GM21515 (cell line): ENCODE measurements around the gene LGALS7B.
A peak's percentile ranks its signal among the peaks of the same experiment; 100 is the strongest.
"Not testable (repeated sequence)": the region's sequence is repeated elsewhere in the genome, so short reads cannot be mapped to it uniquely, and the experiment has no call there.

ENCODE experiments used
- ATAC-seq: cut with Tn5 transposase; IDR thresholded peaks from one replicate; pipeline ENCODE4 v1.9.1; 2021; ENCODE audit not compliant: unreplicated experiment

Gene LGALS7B

DNA sequence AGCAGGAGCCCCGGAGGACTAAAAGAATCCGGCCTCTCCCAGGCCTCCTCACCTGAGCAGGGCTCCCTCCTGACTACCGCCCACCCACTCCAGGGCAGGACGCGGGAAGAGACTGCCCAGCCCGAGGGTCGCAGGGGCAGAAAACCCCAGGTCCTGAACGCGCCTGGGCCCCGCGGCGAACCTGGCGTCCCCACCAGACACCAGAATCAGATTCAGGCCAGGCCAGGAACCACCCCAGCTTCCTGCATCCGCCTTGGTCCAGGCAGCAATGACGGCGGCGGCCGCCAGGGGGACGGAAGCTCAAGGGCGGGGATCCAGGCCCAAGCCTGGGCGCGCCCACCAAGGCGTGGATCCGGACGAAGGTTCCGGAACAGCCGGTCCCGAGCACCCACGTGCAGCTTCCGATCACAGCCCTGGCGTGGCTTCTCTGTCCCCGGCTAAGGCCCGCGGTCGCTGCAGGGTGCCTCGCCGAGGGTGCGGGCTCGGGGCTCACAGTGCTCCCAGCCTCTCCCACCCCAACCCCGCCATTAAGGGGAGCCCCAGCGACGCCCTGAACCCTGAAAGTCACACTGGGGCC is 19.3 kb upstream of the LGALS7B start:
- peak; percentile 53 for ATAC-seq

DNA sequence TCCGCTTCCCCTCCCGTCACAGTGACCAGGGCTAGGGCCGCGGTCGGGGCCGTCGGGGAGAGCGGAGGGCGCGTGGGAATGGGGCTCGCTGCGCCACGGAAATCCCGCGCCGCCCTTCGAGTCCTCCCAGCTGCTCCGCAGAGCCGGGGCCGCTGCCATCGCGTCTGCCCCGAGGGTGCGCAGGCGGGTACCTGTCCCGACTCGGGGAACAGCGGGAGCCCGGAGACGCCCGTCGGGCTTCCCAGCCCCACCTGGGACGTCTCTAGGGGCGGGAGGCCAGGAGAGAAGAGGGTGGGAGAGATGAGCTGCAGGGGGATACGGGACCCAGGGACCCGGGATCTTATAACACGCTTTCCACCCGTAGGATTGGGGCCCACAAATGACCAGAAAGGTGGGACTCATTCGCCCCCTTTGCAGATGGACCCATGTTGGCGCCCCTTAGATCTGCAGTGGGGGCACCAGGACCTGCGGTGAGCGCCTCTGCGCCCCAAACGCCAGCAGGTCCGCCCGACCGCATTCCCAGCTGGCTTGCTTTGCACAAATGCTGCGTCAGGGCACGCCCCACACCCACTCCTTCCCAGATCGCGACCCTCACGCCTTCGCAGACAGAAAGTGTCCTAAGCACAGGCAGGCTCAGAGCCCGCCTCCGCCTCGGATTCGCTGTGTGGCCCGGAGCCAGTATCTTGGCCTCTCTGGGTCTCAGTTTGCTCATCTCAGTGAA is 18.6 kb upstream of the LGALS7B start:
- ATAC-seq = not testable (repeated sequence)

DNA sequence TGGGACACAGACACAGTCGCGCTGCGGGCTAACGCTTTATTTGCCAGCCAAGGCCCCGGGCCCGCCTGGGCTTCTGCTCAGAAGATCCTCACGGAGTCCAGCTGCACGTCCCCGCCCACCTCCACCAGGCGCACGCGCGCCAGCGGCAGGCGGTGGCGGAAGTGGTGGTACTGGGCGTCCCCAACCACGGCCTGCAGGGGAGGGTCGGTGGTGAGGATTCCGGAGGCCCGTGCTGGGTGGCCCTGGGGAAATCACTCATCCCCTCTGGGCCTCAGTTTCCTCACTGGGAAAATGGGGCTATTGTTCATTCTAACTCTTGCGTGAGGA is 18.1 kb upstream of the LGALS7B start:
- ATAC-seq = not testable (repeated sequence)

DNA sequence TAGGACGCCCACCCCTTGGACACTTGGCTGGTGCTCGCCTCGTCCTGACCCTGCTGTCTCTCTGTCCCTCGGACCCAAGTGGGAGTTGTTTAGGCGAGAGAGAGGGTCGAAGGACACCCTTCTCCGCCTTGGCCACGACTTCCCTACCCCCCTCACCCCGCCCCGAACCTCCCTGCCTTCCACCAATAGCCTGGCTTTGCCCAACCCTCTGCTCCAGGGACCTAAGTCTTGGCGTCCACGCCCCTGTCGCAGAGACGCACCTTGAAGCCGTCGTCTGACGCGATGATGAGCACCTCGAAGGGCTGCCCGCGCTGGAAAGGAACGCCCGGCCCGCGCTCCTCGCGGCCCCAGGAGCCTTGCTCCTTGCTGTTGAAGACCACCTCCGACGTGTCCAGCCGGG is 17.4 kb upstream of the LGALS7B start:
- ATAC-seq = not testable (repeated sequence)

DNA sequence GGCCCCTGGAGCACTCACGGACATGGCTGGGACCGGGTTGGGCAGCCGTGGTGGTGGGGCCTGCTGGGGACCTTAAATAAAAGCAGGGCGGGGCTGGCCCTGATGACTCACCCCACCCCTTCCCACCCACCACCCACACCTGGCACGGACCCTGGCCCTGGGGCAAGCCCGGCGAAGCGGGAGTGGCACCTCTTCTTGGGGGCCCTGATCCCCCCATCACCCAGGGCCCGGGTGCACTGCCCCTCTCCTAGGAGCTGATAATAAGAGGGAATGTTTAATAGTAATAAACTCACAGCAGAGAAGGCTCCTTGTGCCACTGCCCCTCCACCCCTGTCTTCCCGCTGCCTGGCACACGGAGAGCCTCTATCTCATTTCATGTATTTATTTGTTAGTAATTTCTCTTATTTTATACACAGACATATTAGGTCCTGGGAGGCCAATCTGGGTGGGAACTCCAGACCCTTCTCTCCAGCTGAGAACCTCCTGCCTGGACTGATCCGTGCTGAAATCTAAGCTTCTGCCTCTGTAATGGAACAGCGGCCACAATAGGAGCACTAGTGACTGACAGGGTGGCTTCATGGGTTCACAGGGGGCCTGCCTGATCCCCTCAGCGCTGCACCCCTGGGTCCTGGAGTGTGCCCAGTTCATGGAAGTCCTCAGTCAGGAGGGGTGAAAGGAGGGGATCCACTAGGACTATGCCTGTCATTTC is 15.4 kb upstream of the LGALS7B start, which contains the start of gene LGALS7:
LGALS7 (minus strand) TSS at position 49 of the 709 bp plus-strand sequence; CDS start at position 24, 25 bp downstream.
- no peak for ATAC-seq

DNA sequence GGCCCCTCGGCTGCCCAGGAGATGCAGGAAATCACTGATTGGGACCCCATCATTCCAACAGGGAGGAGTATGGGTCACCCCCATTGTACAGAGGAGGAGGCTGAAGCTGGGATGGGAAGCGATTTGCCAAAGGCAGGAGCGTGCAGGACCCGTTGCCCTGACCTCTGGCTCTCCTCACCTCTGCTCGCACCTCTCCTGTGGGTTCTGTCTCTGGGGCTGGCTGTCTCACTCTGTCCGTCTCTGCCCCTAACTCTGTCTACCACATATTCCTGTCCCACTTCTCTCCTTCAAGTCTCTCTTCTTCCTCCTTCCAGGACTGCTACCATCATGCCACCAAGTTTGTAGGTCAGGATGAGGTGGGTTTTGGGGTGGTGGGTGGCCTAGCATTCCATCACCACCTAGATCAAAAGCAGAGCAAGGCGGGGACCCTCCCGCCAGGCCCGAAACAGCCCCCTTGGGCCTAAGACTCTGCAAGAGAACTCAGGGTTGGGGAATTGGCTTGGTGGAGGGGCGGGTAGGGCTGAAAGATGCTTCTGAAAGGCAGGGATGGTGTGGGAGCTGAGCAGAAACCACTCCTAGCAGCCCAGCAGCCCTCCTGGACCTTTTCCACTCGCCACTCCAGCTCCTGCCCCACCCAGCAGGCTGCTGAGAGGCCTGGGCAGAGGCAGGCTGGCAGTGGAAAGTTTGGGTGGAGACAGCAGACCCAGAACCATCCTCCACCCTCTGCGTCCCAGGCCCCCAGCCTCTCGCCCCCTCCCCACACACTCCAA is 14.6 kb upstream of the LGALS7B start:
- ATAC-seq = no peak

DNA sequence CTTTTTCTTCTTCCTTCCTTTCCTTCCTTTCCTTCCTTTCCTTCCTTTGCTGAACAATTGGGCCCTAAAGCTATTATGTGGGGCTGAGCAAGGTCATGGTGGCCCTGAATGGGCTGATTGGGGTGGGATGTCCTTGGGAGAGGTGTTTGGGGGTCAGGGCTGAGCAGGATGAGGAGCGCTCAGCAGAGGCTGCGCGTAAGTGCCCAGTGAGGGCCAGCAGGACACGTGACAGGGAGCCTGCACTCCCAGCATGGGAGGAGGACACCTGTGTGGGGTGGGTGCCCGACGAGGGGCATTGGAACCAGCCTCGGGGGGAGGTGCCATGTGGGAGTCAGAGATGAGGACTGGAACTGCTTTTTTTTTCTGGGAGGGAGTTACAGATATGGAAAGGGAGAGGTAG is 10.3 kb upstream of the LGALS7B start:
- no peak for ATAC-seq

DNA sequence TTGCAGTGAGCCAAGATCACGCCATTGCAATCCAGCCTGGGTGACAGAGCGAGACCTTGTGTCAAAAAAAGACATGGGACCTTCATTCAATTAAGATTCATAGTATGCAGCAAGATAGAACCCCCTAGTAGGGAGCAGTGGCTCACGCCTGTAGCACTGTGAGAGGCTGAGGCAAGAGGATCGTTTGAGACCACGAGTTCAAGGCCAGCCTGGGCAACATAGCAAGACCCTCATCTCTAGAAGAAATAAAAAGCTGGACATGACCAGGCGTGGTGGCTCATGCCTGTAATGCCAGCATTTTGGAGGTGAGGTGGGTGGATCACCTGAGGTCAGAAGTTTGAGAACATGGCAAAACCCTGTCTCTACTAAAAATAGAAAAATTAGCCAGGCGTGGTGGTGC is 8.6 kb upstream of the LGALS7B start:
- ATAC-seq = no peak

DNA sequence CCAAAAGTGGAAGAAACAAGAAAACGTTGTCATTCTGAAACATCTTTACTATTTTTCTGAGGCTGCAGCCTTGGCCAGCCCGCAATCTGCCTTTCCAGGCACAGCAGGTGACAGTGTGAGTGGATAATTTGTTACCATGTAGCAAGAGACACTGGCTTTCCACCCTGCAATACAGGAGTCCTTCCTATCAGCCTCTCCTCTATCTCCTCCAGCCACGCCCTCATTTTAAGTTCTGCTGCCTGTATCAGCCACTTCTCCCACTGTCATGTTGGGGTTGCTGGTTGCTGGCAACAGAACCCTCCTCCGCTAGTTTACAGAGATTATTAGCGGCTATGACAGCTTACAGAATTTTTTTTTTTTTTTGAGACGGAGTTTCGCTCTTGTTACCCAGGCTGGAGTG is 7.9 kb upstream of the LGALS7B start:
- no peak for ATAC-seq

DNA sequence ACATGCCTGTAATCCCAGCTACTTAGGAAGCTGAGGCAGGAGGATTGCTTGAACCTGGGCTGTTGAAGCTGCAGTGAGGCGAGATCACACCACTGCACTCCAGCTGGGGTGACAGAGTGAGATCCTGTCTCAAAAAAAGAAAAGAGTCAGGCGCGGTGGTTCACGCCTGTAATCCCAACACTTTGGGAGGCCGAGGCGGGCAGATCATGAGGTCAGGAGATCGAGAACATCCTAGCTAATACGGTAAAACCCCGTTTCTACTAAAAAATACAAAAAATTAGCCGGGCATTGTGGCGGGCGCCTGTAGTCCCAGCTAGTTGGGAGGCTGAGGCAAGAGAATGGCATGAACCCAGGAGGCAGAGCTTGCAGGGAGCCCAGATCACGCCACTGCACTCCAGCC is 6.8 kb upstream of the LGALS7B start:
- ATAC-seq = not testable (repeated sequence)

DNA sequence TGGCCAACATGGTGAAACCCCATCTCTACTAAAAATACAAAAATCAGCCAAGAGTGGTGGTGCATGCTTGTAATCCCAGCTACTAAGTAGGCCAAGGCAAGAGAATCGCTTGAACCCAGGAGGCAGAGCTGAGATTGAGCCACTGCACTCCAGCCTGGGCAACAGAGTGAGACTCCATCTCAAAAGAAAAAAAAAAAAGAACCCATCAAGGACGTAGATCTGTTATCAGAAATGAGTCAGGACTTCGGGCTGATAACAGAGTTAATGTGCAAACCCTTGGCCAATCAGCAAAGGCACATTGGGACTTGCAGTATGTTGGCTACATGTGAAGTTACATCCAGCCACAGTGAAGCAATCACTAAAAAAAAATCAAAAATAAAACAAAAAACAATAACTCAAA is 4.8 kb upstream of the LGALS7B start:
- no peak for ATAC-seq

DNA sequence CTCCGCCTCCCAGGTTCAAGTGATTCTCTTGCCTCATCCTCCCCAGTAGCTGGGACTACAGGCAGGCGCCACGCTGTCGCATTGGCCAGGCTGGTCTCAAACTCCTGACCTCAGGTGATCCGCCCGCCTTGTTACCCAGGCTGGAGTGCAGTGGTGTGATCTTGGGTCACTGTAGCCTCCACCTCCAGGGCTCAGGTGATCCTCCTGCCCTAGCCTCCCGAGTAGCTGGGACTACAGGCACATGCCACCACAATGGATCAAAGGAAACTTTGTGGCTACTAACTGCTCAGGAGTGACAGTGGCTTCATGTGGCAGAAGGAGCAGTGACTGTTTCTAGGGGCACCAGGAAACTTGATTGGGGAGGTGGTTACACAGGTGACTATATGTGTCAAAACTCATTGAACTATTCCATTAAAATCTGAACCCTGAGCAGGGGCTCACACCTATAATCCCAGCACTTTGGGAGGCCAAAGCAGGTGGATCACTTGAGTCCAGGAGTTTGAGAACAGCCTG is 3.8 kb upstream of the LGALS7B start:
- ATAC-seq = no peak

DNA sequence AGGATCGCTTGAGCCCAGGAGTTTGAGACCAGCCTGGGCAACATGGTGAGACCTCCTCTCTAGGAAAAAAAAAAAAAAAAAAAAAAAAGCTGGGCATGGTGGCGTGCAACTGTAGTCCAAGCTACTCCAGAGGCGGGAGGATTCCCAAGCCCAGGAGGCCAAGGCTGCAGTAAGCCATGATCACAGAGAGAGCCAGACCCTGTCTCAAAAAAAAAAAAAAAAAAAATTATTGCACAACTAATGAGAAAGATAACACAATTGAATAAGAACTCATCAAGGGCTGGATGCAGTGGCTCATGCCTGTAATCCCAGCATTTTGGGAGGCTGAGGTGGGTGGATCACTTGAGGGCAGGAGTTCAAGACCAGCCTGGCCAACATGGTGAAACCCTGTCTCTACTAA is 2.9 kb upstream of the LGALS7B start:
- not testable (repeated sequence) for ATAC-seq

DNA sequence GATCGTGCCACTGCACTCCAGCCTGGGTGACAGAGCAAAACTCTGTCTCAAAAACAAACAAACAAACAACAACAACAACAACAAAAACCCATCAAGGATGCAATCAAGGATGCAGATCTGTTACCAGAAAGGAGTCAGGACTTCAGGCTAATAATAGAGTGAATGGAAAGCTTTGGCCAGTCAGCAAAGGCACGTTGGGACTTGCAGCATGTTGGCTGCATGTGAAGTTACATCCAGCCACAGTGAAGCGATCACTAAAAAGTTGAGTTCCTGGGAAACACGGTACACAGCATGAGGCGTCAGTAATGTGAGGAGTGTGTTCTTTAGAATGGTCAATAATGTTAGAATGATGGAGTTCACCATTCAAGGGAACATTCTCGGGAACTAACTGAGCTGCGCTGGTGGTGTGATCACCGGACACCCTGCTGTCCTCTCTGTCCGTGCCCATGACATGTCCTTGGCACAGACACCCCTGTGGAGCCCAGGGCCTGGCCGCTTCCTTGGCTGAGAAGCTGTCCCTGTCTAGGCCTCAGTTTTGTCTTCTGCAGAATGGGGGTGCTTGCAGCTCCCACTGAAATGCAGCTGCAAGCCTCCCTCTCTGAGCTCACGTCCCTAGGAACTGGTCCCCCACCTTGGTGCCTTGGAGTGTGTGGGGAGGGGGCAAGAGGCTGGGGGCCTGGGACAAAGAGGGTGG is 2.3 kb upstream of the LGALS7B start:
- ATAC-seq = no peak

DNA sequence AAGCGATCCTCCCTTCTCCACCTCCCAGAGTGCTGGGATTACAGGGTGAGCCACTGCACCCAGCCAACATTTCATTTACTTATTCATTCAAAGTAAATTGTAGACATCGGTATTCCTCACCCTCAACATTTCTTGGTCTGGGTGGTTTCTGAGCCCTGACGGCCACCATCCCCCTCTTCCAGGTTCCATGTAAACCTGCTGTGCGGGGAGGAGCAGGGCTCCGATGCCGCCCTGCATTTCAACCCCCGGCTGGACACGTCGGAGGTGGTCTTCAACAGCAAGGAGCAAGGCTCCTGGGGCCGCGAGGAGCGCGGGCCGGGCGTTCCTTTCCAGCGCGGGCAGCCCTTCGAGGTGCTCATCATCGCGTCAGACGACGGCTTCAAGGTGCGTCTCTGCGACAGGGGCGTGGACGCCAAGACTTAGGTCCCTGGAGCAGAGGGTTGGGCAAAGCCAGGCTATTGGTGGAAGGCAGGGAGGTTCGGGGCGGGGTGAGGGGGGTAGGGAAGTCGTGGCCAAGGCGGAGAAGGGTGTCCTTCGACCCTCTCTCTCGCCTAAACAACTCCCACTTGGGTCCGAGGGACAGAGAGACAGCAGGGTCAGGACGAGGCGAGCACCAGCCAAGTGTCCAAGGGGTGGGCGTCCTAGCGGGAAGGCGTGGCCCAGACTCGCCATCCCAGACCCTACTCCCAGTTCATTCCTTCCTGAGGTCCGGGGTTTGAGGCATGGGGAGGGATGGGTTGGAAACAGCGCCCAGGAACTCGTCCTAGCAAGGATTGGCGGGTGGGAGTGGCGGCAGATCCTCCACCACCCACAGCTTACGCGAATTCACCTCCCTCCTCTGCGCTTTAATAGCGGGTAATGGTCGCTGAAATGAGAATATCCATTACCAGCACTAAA is 1.8 kb downstream of the LGALS7B start:
- not testable (repeated sequence) for ATAC-seq

DNA sequence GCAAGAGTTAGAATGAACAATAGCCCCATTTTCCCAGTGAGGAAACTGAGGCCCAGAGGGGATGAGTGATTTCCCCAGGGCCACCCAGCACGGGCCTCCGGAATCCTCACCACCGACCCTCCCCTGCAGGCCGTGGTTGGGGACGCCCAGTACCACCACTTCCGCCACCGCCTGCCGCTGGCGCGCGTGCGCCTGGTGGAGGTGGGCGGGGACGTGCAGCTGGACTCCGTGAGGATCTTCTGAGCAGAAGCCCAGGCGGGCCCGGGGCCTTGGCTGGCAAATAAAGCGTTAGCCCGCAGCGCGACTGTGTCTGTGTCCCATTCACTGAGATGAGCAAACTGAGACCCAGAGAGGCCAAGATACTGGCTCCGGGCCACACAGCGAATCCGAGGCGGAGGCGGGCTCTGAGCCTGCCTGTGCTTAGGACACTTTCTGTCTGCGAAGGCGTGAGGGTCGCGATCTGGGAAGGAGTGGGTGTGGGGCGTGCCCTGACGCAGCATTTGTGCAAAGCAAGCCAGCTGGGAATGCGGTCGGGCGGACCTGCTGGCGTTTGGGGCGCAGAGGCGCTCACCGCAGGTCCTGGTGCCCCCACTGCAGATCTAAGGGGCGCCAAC is 2.6 kb downstream of the LGALS7B start:
- peak; percentile 57 for ATAC-seq

DNA sequence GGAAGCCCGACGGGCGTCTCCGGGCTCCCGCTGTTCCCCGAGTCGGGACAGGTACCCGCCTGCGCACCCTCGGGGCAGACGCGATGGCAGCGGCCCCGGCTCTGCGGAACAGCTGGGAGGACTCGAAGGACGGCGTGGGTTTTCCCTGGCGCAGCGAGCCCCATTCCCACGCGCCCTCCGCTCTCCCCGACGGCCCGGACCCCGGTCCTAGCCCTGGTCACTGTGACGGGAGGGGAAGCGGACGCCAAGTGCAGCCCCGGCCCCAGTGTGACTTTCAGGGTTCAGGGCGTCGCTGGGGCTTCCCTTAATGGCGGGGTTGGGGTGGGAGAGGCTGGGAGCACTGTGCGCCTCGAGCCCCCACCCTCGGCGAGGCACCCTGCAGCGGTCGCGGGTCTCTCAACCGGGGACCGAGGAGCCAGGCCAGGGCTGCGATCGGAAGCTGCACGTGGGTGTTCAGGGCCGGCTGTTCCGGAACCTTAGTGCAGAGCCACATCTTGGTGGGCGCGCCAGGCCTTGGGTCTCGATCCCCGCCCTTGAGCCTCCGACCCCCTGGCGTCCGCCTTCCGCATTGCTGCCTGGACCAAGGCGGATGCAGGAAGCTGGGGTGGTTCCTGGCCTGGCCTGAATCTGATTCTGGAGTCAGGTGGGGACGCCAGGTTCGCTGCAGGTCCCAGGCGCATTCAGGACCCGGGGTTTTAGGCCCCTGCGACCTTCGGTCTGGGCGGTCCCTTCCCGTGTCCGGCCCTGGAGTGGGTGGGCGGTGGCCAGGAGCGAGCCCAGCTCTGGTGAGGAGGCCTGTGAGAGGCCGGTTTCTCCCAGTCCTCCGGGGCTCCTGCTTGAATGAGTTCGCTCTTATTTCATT is 3.5 kb downstream of the LGALS7B start:
- ATAC-seq = no peak

DNA sequence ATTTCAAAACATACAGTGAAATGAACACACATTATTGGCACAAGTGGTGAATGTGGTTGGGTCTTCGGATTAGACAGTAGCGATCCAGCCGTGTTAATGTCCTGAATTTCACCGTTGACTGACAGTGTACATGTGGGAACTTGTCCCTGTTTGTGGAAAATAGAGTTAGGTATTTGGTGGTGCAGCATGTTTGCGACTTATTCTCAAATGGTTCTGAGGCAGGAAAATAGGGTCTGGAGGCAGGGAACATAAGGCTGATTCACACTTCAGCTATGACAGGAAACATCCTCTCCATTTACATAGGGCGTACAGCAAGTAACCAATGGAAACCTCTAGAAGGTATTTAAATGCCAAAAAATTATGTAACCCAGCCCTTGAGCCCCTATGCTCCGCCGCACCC is 4.2 kb downstream of the LGALS7B start:
- no peak for ATAC-seq
